ENCODE measurements around the gene SH3BP5.

SH3BP5 gene

GRCh38 chr3:15346516-15346915 is 14.1 kb upstream of the SH3BP5 start:
- no peak for DNase-seq

- no peak for DNase-seq
These were observed 13.3 kb upstream of the SH3BP5 start for GRCh38 chr3:15345608-15346137.

GRCh38 chr3:15345066-15345607 is 12.8 kb upstream of the SH3BP5 start:
- DNase-seq = no peak

GRCh38 chr3:15342945-15343344 is 10.6 kb upstream of the SH3BP5 start:
- no peak for DNase-seq

- DNase-seq = no peak
These were observed 9.9 kb upstream of the SH3BP5 start for GRCh38 chr3:15342246-15342645.

GRCh38 chr3:15341030-15341726 is 8.8 kb upstream of the SH3BP5 start:
- no peak for DNase-seq

GRCh38 chr3:15339786-15340215 is 7.4 kb upstream of the SH3BP5 start:
- no peak for DNase-seq

- no peak for DNase-seq
These were observed 6.6 kb upstream of the SH3BP5 start for GRCh38 chr3:15339001-15339400.

GRCh38 chr3:15337963-15338362 is 5.6 kb upstream of the SH3BP5 start:
- DNase-seq = no peak

- DNase-seq = no peak
These were observed 3.7 kb upstream of the SH3BP5 start for GRCh38 chr3:15336057-15336456.

GRCh38 chr3:15333956-15334263 is 1.5 kb upstream of the SH3BP5 start:
- DNase-seq = no peak

- no peak for DNase-seq
These were observed 941 bp upstream of the SH3BP5 start for GRCh38 chr3:15333099-15333955.

GRCh38 chr3:15331606-15332404 is 581 bp downstream of the SH3BP5 start:
- peak; percentile 30 for DNase-seq

- no peak for DNase-seq
These were observed 1.2 kb downstream of the SH3BP5 start for GRCh38 chr3:15331072-15331605.

- DNase-seq = no peak
These were observed 2.3 kb downstream of the SH3BP5 start for GRCh38 chr3:15330031-15330596.

GRCh38 chr3:15329046-15330005 is 3.1 kb downstream of the SH3BP5 start:
- no peak for DNase-seq

GRCh38 chr3:15327941-15328340 is 4.4 kb downstream of the SH3BP5 start:
- DNase-seq = peak; percentile 40

- DNase-seq = no peak
These were observed 5.7 kb downstream of the SH3BP5 start for GRCh38 chr3:15326673-15327072.

GRCh38 chr3:15326037-15326436 is 6.3 kb downstream of the SH3BP5 start:
- no peak for DNase-seq

- DNase-seq = no peak
These were observed 7.2 kb downstream of the SH3BP5 start for GRCh38 chr3:15325228-15325627.

GRCh38 chr3:15324379-15324808 is 8.0 kb downstream of the SH3BP5 start:
- no peak for DNase-seq

All from CD4-positive, alpha-beta T cell treated with Interleukin-17A for 1 hour (primary cell).